Memory B cell (primary cell): Measurements from ENCODE around the gene INTS15.
"Not testable (repeated sequence)": the region's sequence is repeated elsewhere in the genome, so short reads cannot be mapped to it uniquely, and the experiment has no call there.

ENCODE experiments used
- ATAC-seq: fragments of 150-1000 bp; cut with Tn5 transposase; 2 replicates; pipeline ENCODE4 v1.10.0; 2021; ENCODE audit warnings: low read depth, mild to moderate bottlenecking, moderate library complexity
- DNase-seq, 2 donors: peaks; one replicate each; pipeline ENCODE4 v3.0.0; 2022; ENCODE audit warnings: low spot score in 2 of 2
- H3K27ac Mint-ChIP-seq: one replicate; pipeline ENCODE4 v1.8.0; 2022; ENCODE audit warnings: mild to moderate bottlenecking, moderate library complexity, mixed read lengths
- H3K27me3 Mint-ChIP-seq: one replicate; pipeline ENCODE4 v1.8.0; 2022; ENCODE audit warnings: mixed read lengths
- H3K36me3 Mint-ChIP-seq: one replicate; pipeline ENCODE4 v1.8.0; 2022; ENCODE audit warnings: mild to moderate bottlenecking, mixed read lengths
- H3K4me1 Mint-ChIP-seq: one replicate; pipeline ENCODE4 v1.8.0; 2022; ENCODE audit warnings: mixed read lengths
- H3K4me3 Mint-ChIP-seq: one replicate; pipeline ENCODE4 v1.8.0; 2022; ENCODE audit warnings: mild to moderate bottlenecking, moderate library complexity, mixed read lengths
- H3K9me3 Mint-ChIP-seq: one replicate; pipeline ENCODE4 v1.8.0; 2022; ENCODE audit warnings: mixed read lengths

The INTS15 gene

GRCh38 chr7:6619961-6620360, 30.1 kb downstream of the INTS15 start:
- H3K27me3 Mint-ChIP-seq = no peaks in the 10 kb centered on the region
- H3K27ac Mint-ChIP-seq = no peak overlapping the region
- no peak for DNase-seq
- no peaks in the 10 kb centered on the region for H3K9me3 Mint-ChIP-seq
- H3K4me3 Mint-ChIP-seq = no peak overlapping the region
- peaks cover 14% of the 10 kb centered on the region for H3K36me3 Mint-ChIP-seq
- peaks cover 33% of the 10 kb centered on the region for H3K4me1 Mint-ChIP-seq
- ATAC-seq = no peak

GRCh38 chr7:6621195-6622133, 31.6 kb downstream of the INTS15 start:
- Mint-ChIP-seq H3K27me3 (no peaks in the 10 kb centered on the region), H3K27ac (no peak overlapping the region), H3K4me3 (peak overlapping the region; percentile 74), H3K36me3 (peaks cover 14% of the 10 kb centered on the region), H3K4me1 (peaks cover 33% of the 10 kb centered on the region), H3K9me3 (no peaks in the 10 kb centered on the region)
- ATAC-seq = peak; percentile 63
- DNase-seq = no peak

- no peaks in the 10 kb centered on the region for H3K9me3 Mint-ChIP-seq
- H3K36me3 Mint-ChIP-seq = peaks cover 14% of the 10 kb centered on the region
- no peak overlapping the region for H3K27ac Mint-ChIP-seq
- no peak overlapping the region for H3K4me3 Mint-ChIP-seq
- peaks cover 33% of the 10 kb centered on the region for H3K4me1 Mint-ChIP-seq
- no peak for ATAC-seq
- no peak for DNase-seq
- H3K27me3 Mint-ChIP-seq = no peaks in the 10 kb centered on the region
These were observed 32.4 kb downstream of the INTS15 start for GRCh38 chr7:6622134-6622710.

- Mint-ChIP-seq H3K27ac (peak overlapping the region; percentile 89), H3K27me3 (no peaks in the 10 kb centered on the region), H3K36me3 (peaks cover 11% of the 10 kb centered on the region), H3K9me3 (no peaks in the 10 kb centered on the region), H3K4me1 (peaks cover 31% of the 10 kb centered on the region), H3K4me3 (peak overlapping the region; percentile 83)
- no peak for DNase-seq
- ATAC-seq = peak; percentile 81
These were observed 33.9 kb downstream of the INTS15 start for GRCh38 chr7:6623589-6624245.

GRCh38 chr7:6624246-6624611, 34.4 kb downstream of the INTS15 start:
- peaks cover 11% of the 10 kb centered on the region for H3K36me3 Mint-ChIP-seq
- DNase-seq (no peak), ATAC-seq (no peak)
- peak overlapping the region; percentile 89 for H3K27ac Mint-ChIP-seq
- H3K4me3 Mint-ChIP-seq = peak overlapping the region; percentile 83
- no peaks in the 10 kb centered on the region for H3K27me3 Mint-ChIP-seq
- H3K4me1 Mint-ChIP-seq = peaks cover 31% of the 10 kb centered on the region
- H3K9me3 Mint-ChIP-seq = no peaks in the 10 kb centered on the region

GRCh38 chr7:6628045-6628444, 38.2 kb downstream of the INTS15 start:
- no peak overlapping the region for H3K27ac Mint-ChIP-seq
- H3K4me1 Mint-ChIP-seq = peaks cover 9% of the 10 kb centered on the region
- H3K4me3 Mint-ChIP-seq = no peak overlapping the region
- no peaks in the 10 kb centered on the region for H3K27me3 Mint-ChIP-seq
- ATAC-seq (no peak), DNase-seq (no peak)
- no peaks in the 10 kb centered on the region for H3K9me3 Mint-ChIP-seq
- H3K36me3 Mint-ChIP-seq = peaks cover 4% of the 10 kb centered on the region

GRCh38 chr7:6630007-6630849, 40.4 kb downstream of the INTS15 start:
- DNase-seq = no peak
- H3K4me1 Mint-ChIP-seq = peaks cover 3% of the 10 kb centered on the region
- no peaks in the 10 kb centered on the region for H3K36me3 Mint-ChIP-seq
- no peaks in the 10 kb centered on the region for H3K27me3 Mint-ChIP-seq
- H3K4me3 Mint-ChIP-seq = no peak overlapping the region
- ATAC-seq = no peak
- peaks cover 1% of the 10 kb centered on the region for H3K9me3 Mint-ChIP-seq
- H3K27ac Mint-ChIP-seq = peak overlapping the region; percentile 15

GRCh38 chr7:6631605-6632004, 41.8 kb downstream of the INTS15 start:
- Mint-ChIP-seq H3K27ac (no peak overlapping the region), H3K9me3 (peaks cover 1% of the 10 kb centered on the region), H3K4me3 (no peak overlapping the region), H3K36me3 (no peaks in the 10 kb centered on the region), H3K27me3 (no peaks in the 10 kb centered on the region), H3K4me1 (peaks cover 7% of the 10 kb centered on the region)
- DNase-seq (no peak), ATAC-seq (no peak)

GRCh38 chr7:6634021-6634420, 44.2 kb downstream of the INTS15 start:
- Mint-ChIP-seq H3K9me3 (peaks cover 1% of the 10 kb centered on the region), H3K27ac (no peak overlapping the region), H3K4me3 (peak overlapping the region; percentile 45), H3K4me1 (peaks cover 16% of the 10 kb centered on the region), H3K36me3 (no peaks in the 10 kb centered on the region), H3K27me3 (no peaks in the 10 kb centered on the region)
- no peak for ATAC-seq
- no peak for DNase-seq

GRCh38 chr7:6634971-6635370, 45.1 kb downstream of the INTS15 start:
- H3K4me3 Mint-ChIP-seq, H3K9me3 Mint-ChIP-seq, H3K27me3 Mint-ChIP-seq, H3K36me3 Mint-ChIP-seq: not testable (repeated sequence)
- peaks cover 19% of the 10 kb centered on the region for H3K4me1 Mint-ChIP-seq
- ATAC-seq = peak; percentile 1
- peak in 1 of 2 donors; percentile 21 for DNase-seq
- peak overlapping the region; percentile 62 for H3K27ac Mint-ChIP-seq

GRCh38 chr7:6636741-6637543, 47.1 kb downstream of the INTS15 start, which contains the start of gene ZNF316:
Gene ZNF316 (plus strand): TSS chr7:6637318. CDS start chr7:6642410, 5,092 bp downstream.
- no peaks in the 10 kb centered on the region for H3K27me3 Mint-ChIP-seq
- peak; percentile 76 for ATAC-seq

GRCh38 chr7:6637544-6638229, 47.9 kb downstream of the INTS15 start:
- ATAC-seq (peak; percentile 78), DNase-seq (peak; percentile 63 to 64)
- Mint-ChIP-seq H3K4me1 (peaks cover 26% of the 10 kb centered on the region), H3K36me3 (peaks cover 18% of the 10 kb centered on the region), H3K4me3 (peak overlapping the region; percentile 84), H3K27ac (peak overlapping the region; percentile 93), H3K9me3 (peaks cover 1% of the 10 kb centered on the region), H3K27me3 (no peaks in the 10 kb centered on the region)

More at GRCh38 chr7:6636741-6637543, 47.1 kb downstream of the INTS15 start, which contains the start of gene ZNF316:
- DNase-seq = peak; percentile 73 to 78
- H3K36me3 Mint-ChIP-seq = peaks cover 11% of the 10 kb centered on the region
- H3K4me1 Mint-ChIP-seq = peaks cover 25% of the 10 kb centered on the region
- peaks cover 1% of the 10 kb centered on the region for H3K9me3 Mint-ChIP-seq
- H3K4me3 Mint-ChIP-seq = peak within 1 kb of the TSS; percentile 84
- peak within 1 kb of the TSS; percentile 93 for H3K27ac Mint-ChIP-seq
